ENCODE measurements around the gene BANF2. TPM values are rescaled to one million over a fixed set of nuclear protein-coding genes. Genes with fewer than 3 reads are reported as not detected.

The BANF2 gene
- not detected for total RNA-seq

DNA sequence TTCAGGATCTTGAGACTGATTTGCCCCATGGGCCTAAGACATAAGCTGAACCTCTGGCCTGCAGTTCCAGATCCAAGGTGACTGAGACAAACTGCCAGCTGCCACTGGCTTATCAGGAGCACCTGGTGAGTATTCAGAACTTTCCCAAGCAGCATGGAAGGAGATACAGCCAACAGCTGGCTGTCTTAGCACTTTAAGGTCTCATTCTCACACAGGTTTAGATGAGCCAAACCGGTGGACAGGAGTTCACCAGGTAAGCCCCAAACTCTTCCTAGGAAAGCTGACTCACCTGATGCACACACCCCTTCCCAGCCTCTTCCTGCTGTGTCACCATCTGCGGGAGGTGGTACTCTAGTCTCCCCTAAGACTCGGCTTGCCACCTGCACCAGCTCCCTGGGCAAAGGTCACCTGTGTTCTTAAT, at the start of gene BANF2:
TSS of gene BANF2 (plus strand) at position 36 of the 421 bp plus-strand sequence. CDS start 25,060 bp downstream, outside the sequence.
- ATAC-seq, result no peak
- H3K27me3 Mint-ChIP-seq, result peaks cover 4% of the 10 kb centered on the region
- no peak within 1 kb of the TSS for H3K4me3 Mint-ChIP-seq
- no peaks in the 10 kb centered on the region for H3K4me1 Mint-ChIP-seq (ENCODE audit: low read depth)
- DNase-seq, result no peak
- H3K9me3 Mint-ChIP-seq, result no peaks in the 10 kb centered on the region
- H3K36me3 Mint-ChIP-seq (ENCODE audit: low read depth), result no peaks in the 10 kb centered on the region
- TF ChIP-seq, protein P1, sequence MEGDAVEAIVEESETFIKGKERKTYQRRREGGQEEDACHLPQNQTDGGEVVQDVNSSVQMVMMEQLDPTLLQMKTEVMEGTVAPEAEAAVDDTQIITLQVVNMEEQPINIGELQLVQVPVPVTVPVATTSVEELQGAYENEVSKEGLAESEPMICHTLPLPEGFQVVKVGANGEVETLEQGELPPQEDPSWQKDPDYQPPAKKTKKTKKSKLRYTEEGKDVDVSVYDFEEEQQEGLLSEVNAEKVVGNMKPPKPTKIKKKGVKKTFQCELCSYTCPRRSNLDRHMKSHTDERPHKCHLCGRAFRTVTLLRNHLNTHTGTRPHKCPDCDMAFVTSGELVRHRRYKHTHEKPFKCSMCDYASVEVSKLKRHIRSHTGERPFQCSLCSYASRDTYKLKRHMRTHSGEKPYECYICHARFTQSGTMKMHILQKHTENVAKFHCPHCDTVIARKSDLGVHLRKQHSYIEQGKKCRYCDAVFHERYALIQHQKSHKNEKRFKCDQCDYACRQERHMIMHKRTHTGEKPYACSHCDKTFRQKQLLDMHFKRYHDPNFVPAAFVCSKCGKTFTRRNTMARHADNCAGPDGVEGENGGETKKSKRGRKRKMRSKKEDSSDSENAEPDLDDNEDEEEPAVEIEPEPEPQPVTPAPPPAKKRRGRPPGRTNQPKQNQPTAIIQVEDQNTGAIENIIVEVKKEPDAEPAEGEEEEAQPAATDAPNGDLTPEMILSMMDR (IDR thresholded peaks at IDR 0.05), result no peak
- H3K27ac Mint-ChIP-seq, result no peak within 1 kb of the TSS
- intact Hi-C loops (cut with micrococcal nuclease), result no loop called here
- CTCF ChIA-PET, result interaction anchor here (0.6 to 0.9 kb wide), 2 partner anchors 17 to 163 kb away, joined by 3 read pairs; partner anchors contain the start of gene RRBP1
- POLR2A ChIA-PET, result no interaction called here

DNA sequence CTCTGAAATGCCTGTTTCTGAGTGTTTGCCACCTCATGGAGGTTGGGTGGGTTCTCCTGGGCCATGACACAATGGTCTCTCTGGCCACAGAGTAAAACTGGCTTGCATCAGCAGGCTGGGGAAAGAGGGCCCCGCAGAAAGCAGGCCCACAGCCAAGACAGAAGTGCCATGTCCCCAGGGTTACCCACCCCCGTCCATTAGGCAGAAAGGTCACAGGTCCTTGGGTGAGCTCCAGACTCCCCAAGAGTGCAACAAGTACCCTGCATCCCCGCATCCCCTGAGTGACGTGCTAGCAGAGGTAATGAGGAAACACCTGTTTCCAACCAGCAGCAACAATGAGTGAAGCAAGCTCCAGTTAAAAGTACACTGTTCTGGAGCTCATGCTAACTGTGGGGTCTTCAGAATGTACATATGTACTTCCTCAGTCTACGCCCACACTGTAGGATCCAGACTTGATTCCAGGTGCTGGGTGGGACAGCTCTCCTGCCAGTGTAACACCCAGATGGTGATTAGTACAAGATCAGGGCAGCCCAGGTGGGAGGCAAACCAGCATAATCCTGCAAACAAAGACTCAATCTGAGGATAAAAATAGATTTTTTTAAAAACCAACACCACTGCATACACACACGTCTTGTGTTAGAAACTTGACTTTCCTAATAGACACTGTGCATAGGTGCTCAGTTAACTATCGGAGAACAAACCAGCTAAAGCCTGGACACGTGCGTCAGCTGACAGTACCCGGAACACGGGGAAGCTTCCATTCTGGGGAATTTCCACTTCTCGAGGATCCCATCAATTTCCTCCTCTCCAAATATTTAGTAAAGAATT, 49.3 kb upstream of the BANF2 start:
- ATAC-seq (no peak), DNase-seq (no peak)
- Mint-ChIP-seq H3K4me3 (no peak overlapping the region), H3K27me3 (no peaks in the 10 kb centered on the region), H3K27ac (no peak overlapping the region), H3K36me3 (ENCODE audit: low read depth) (no peaks in the 10 kb centered on the region), H3K9me3 (no peaks in the 10 kb centered on the region), H3K4me1 (ENCODE audit: low read depth) (peaks cover 6% of the 10 kb centered on the region)
- ChIA-PET CTCF (interaction anchor here (1.4 to 1.9 kb wide), 3 partner anchors 32 to 248 kb away, joined by 3 to 7 read pairs (median 4); partner anchors contain the start of gene RRBP1), POLR2A (no interaction called here)
- TF ChIP-seq, protein P1 (IDR thresholded peaks at IDR 0.05), result no peak
- intact Hi-C loops (cut with micrococcal nuclease), result no loop called here

DNA sequence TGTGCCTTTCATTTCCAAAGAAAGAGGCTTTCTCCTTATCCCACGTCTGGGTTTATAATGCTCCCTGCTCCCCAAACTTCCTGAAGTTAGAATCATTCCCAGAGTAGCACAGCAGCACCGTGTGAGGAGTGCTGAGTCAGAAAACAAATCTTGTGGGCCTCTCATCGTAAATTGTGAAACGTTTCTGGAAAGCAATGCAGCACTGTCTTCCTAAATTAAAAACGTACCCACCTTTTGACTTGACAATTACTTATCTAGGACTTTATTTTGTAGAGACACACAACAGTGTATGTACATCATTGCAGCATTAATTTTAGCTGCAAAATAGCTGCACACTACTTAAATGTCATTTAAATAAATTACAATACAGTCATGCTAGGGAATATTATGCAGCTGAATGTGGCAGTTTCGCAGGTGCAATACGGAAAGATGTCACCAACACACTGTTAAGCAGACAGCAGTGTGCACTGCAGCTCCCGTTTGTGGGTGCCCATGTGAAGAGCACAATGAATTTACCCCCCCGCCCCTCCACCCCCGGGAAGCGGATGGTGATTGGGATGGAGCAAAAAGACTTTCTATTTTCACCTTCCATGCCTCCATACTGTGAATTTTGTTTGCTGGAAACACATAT, 48.5 kb upstream of the BANF2 start:
- Mint-ChIP-seq H3K27ac (no peak overlapping the region), H3K4me1 (ENCODE audit: low read depth) (peaks cover 11% of the 10 kb centered on the region), H3K9me3 (no peaks in the 10 kb centered on the region), H3K36me3 (ENCODE audit: low read depth) (no peaks in the 10 kb centered on the region), H3K4me3 (no peak overlapping the region), H3K27me3 (no peaks in the 10 kb centered on the region)
- ATAC-seq (no peak), DNase-seq (no peak)
- intact Hi-C loops (cut with micrococcal nuclease), result no loop called here
- CTCF ChIA-PET, result interaction anchor here (0.6 to 1.9 kb wide), 4 partner anchors 31 to 252 kb away, joined by 3 to 7 read pairs (median 4); partner anchors contain the start of gene RRBP1
- TF ChIP-seq, protein P1 (IDR thresholded peaks at IDR 0.05), result no peak
- POLR2A ChIA-PET, result no interaction called here

DNA sequence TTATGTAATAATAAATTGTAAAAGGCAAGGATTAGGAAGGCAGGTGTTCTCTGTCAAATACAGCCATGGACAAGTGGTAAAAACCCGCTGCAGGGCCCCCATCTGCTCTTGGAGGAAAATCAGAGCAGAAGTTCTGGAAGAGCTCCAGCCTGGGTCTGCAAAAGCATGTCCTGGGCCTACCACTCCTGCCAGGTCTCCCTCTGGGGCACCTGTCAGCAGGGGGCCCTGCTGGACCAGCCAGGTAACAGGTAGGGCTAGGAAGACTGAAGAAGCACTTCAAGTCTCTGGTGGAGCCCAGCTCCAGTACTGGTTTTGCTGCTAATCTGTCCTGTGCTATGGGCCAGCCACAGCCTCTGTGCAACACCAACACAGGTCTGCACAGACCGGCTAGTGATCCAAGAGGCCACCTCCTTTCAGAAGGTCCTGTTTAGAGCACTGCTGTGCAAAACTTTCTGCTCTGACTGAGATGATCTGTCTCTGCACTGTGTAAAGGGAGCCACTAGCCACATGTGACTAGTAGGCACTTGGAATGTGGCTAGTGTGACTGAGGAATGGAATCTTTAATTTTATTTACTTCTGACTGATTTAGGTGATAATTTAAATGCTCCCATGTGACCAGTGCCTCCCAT, 47.9 kb upstream of the BANF2 start:
- ATAC-seq, result peak; percentile 42
- Mint-ChIP-seq H3K36me3 (ENCODE audit: low read depth) (no peaks in the 10 kb centered on the region), H3K27me3 (no peaks in the 10 kb centered on the region), H3K4me3 (no peak overlapping the region), H3K4me1 (ENCODE audit: low read depth) (peaks cover 17% of the 10 kb centered on the region), H3K27ac (no peak overlapping the region), H3K9me3 (no peaks in the 10 kb centered on the region)
- TF ChIP-seq, protein P1 (IDR thresholded peaks at IDR 0.05), result no peak
- intact Hi-C loops (cut with micrococcal nuclease), result no loop called here
- ChIA-PET POLR2A (no interaction called here), CTCF (interaction anchor here (0.6 to 1.9 kb wide), 4 partner anchors 31 to 251 kb away, joined by 3 to 7 read pairs (median 4); no protein-coding TSS in a partner anchor)
- peak; percentile 16 for DNase-seq

All from activated CD8-positive, alpha-beta T cell treated with anti-CD3 and anti-CD28 coated beads for 36 hours (primary cell).